ENCODE data around the gene HES4. TPM values are rescaled to one million over a fixed set of nuclear protein-coding genes. Genes with fewer than 3 reads are reported as not detected.

The HES4 gene
- total RNA-seq (ENCODE audit: unreplicated experiment): 218 TPM
- long read RNA-seq, transcript HES4-203 (2 exons, 1,038 nt): minor isoform, 9 of 69 reads
- long read RNA-seq, transcript HES4-201 (4 exons, 899 nt): minor isoform, 19 of 69 reads
- long read RNA-seq, transcript HES4-204 (3 exons, 667 nt): major isoform, 21 of 69 reads
- long read RNA-seq, transcript HES4-202 (3 exons, 1,040 nt): minor isoform, 13 of 69 reads
- long read RNA-seq, partial matches to known transcripts: 2 of 69 reads
- long read RNA-seq, other reads (novel, unspliced or antisense): 5 of 69 reads

- TF ChIP-seq CTCF (IDR thresholded peaks at IDR 0.05; ENCODE audit: partially characterized antibody, unreplicated experiment): no peak
- H3K36me3 Mint-ChIP-seq (ENCODE audit: unreplicated experiment): no peaks in the 10 kb centered on the region
- H3K27me3 Mint-ChIP-seq (ENCODE audit: unreplicated experiment): peaks cover 19% of the 10 kb centered on the region
- peaks cover 12% of the 10 kb centered on the region for H3K9me3 Mint-ChIP-seq (ENCODE audit: unreplicated experiment)
- peak; percentile 92 for DNase-seq
- peak within 1 kb of the TSS; percentile 91 for H3K4me3 Mint-ChIP-seq (ENCODE audit: unreplicated experiment)
- H3K4me1 Mint-ChIP-seq (ENCODE audit: low read depth, unreplicated experiment): peaks cover 12% of the 10 kb centered on the region
- H3K27ac Mint-ChIP-seq (ENCODE audit: unreplicated experiment): peak within 1 kb of the TSS; percentile 95
Observed at GRCh38 chr1:999725-1000356, at the start of gene HES4. Gene HES4 (minus strand): TSS chr1:1000097. CDS start chr1:999973, 124 bp downstream.

- Mint-ChIP-seq H3K27me3 (ENCODE audit: unreplicated experiment) (peaks cover 18% of the 10 kb centered on the region), H3K27ac (ENCODE audit: unreplicated experiment) (no peak overlapping the region)
- no peak for DNase-seq
Observed at GRCh38 chr1:1048765-1049164, 48.9 kb upstream of the HES4 start.

GRCh38 chr1:1047963-1048362 lies 48.1 kb upstream of the HES4 start:
- no peak for DNase-seq
- H3K27ac Mint-ChIP-seq (ENCODE audit: unreplicated experiment): no peak overlapping the region
- no peak for TF ChIP-seq CTCF (IDR thresholded peaks at IDR 0.05; ENCODE audit: partially characterized antibody, unreplicated experiment)
- H3K4me1 Mint-ChIP-seq (ENCODE audit: low read depth, unreplicated experiment): no peaks in the 10 kb centered on the region
- H3K4me3 Mint-ChIP-seq (ENCODE audit: unreplicated experiment): no peak overlapping the region
- peaks cover 18% of the 10 kb centered on the region for H3K27me3 Mint-ChIP-seq (ENCODE audit: unreplicated experiment)
- peaks cover 16% of the 10 kb centered on the region for H3K9me3 Mint-ChIP-seq (ENCODE audit: unreplicated experiment)
- H3K36me3 Mint-ChIP-seq (ENCODE audit: unreplicated experiment): peaks cover 11% of the 10 kb centered on the region

More at GRCh38 chr1:1048765-1049164, 48.9 kb upstream of the HES4 start:
- Mint-ChIP-seq H3K4me1 (ENCODE audit: low read depth, unreplicated experiment) (no peaks in the 10 kb centered on the region), H3K36me3 (ENCODE audit: unreplicated experiment) (peaks cover 11% of the 10 kb centered on the region), H3K4me3 (ENCODE audit: unreplicated experiment) (no peak overlapping the region), H3K9me3 (ENCODE audit: unreplicated experiment) (peaks cover 16% of the 10 kb centered on the region)
- TF ChIP-seq CTCF (IDR thresholded peaks at IDR 0.05; ENCODE audit: partially characterized antibody, unreplicated experiment): no peak

GRCh38 chr1:1047407-1047806 lies 47.5 kb upstream of the HES4 start:
- Mint-ChIP-seq H3K4me3 (ENCODE audit: unreplicated experiment) (no peak overlapping the region), H3K4me1 (ENCODE audit: low read depth, unreplicated experiment) (no peaks in the 10 kb centered on the region)

More at GRCh38 chr1:1047407-1047806, 47.5 kb upstream of the HES4 start:
- Mint-ChIP-seq H3K27ac (ENCODE audit: unreplicated experiment) (no peak overlapping the region), H3K27me3 (ENCODE audit: unreplicated experiment) (peaks cover 16% of the 10 kb centered on the region), H3K36me3 (ENCODE audit: unreplicated experiment) (peaks cover 7% of the 10 kb centered on the region), H3K9me3 (ENCODE audit: unreplicated experiment) (peaks cover 14% of the 10 kb centered on the region)
- no peak for TF ChIP-seq CTCF (IDR thresholded peaks at IDR 0.05; ENCODE audit: partially characterized antibody, unreplicated experiment)
- no peak for DNase-seq

All from glutamatergic neuron (in vitro differentiated cells).